Right atrium auricular region (tissue), 2 donors: ENCODE results near the gene COL4A2. TPM values are rescaled to one million over a fixed set of nuclear protein-coding genes. Genes with fewer than 3 reads are reported as not detected.
A peak's percentile ranks its signal among the peaks of the same experiment; 100 is the strongest.

Experiments used
- DNase-seq: peaks from one replicate; pipeline ENCODE4 v3.0.0-alpha.2; 2019; ENCODE audit warnings: low spot score
- H3K27ac ChIP-seq, 2 donors: fragments of 200-600 bp; sonication (generic); 1 replicate in 1 of 2; 2 replicates in 1 of 2; pipeline ENCODE4 v1.5.1; 2016 to 2019
- H3K27me3 ChIP-seq, 2 donors: fragments of 200-600 bp; sonication (generic); one replicate each; pipeline versions ENCODE4 v1.5.1 to v1.6.0; 2017 to 2019
- H3K36me3 ChIP-seq: fragments of 200-600 bp; sonication (generic); one replicate; pipeline ENCODE4 v1.5.1; 2016
- H3K4me1 ChIP-seq, 2 donors: fragments of 200-600 bp; sonication (generic); one replicate each; pipeline versions ENCODE4 v1.5.1 to v1.6.0; 2017 to 2019
- H3K4me3 ChIP-seq, 2 donors: fragments of 200-600 bp; sonication (generic); 1 replicate in 1 of 2; 2 replicates in 1 of 2; pipeline ENCODE4 v1.5.1; 2017 to 2019; ENCODE audit warnings: mild to moderate bottlenecking in 1 of 2, moderate library complexity in 1 of 2
- H3K9me3 ChIP-seq, 2 donors: fragments of 200-600 bp; sonication (generic); one replicate each; pipeline ENCODE4 v1.5.1; 2019
- CTCF ChIP-seq, 2 donors: fragments of 200-600 bp; sonication (generic); IDR thresholded peaks; one replicate each; pipeline ENCODE4 v1.5.1; 2019; ENCODE audit warnings: antibody characterized with exemption in 2 of 2
- total RNA-seq, 2 donors: library from RNA; depleted of rRNA; stranded (reverse); fragments of >200 nt; gene quantifications; one replicate each; pipeline ENCODE4 v1.1.0, GENCODE V29; 2016

COL4A2 gene
- total RNA-seq, 2 donors from 2014 or later: 141 to 153 TPM

GRCh38 chr13:110506859-110507566 is 199.9 kb downstream of the COL4A2 start:
- peak; percentile 79 for DNase-seq
- Histone ChIP-seq H3K4me3 (no peak overlapping the region), H3K27ac (peak overlapping the region; percentile 83 to 89), H3K27me3 (no peaks in the 10 kb centered on the region), H3K9me3 (no peaks in the 10 kb centered on the region), H3K36me3 (peaks cover 85% of the 10 kb centered on the region), H3K4me1 (peaks cover 0 to 50% of the 10 kb centered on the region in 2 donors)
- no peak for TF ChIP-seq CTCF (IDR thresholded peaks at IDR 0.05)

GRCh38 chr13:110507678-110508381 is 200.7 kb downstream of the COL4A2 start:
- Histone ChIP-seq H3K4me1 (peaks cover 0 to 50% of the 10 kb centered on the region in 2 donors), H3K27ac (peak overlapping the region; percentile 83 to 89), H3K9me3 (no peaks in the 10 kb centered on the region), H3K36me3 (peaks cover 85% of the 10 kb centered on the region), H3K27me3 (no peaks in the 10 kb centered on the region), H3K4me3 (no peak overlapping the region)
- DNase-seq: no peak
- no peak for TF ChIP-seq CTCF (IDR thresholded peaks at IDR 0.05)

- no peak for DNase-seq
- TF ChIP-seq CTCF (IDR thresholded peaks at IDR 0.05): no peak
- H3K27me3 ChIP-seq: no peaks in the 10 kb centered on the region
- H3K4me3 ChIP-seq: no peak overlapping the region
- peak overlapping the region; percentile 83 to 89 for H3K27ac ChIP-seq
- no peaks in the 10 kb centered on the region for H3K9me3 ChIP-seq
- peaks cover 82% of the 10 kb centered on the region for H3K36me3 ChIP-seq
- H3K4me1 ChIP-seq: peaks cover 0 to 45% of the 10 kb centered on the region in 2 donors
These were observed 202.4 kb downstream of the COL4A2 start for GRCh38 chr13:110509478-110509926.

- Histone ChIP-seq H3K9me3 (no peaks in the 10 kb centered on the region), H3K4me3 (no peak overlapping the region), H3K27me3 (no peaks in the 10 kb centered on the region), H3K27ac (peak overlapping the region; percentile 83 to 89), H3K36me3 (peaks cover 75% of the 10 kb centered on the region), H3K4me1 (peaks cover 0 to 45% of the 10 kb centered on the region in 2 donors)
- TF ChIP-seq CTCF (IDR thresholded peaks at IDR 0.05): no peak
- DNase-seq: no peak
These were observed 203.1 kb downstream of the COL4A2 start for GRCh38 chr13:110509971-110510786.

- TF ChIP-seq CTCF (IDR thresholded peaks at IDR 0.05): no peak
- H3K36me3 ChIP-seq: peaks cover 62% of the 10 kb centered on the region
- no peak for DNase-seq
- no peaks in the 10 kb centered on the region for H3K9me3 ChIP-seq
- H3K27me3 ChIP-seq: no peaks in the 10 kb centered on the region
- H3K4me3 ChIP-seq: no peak overlapping the region
- peak overlapping the region; percentile 83 to 89 for H3K27ac ChIP-seq
- peaks cover 0 to 41% of the 10 kb centered on the region in 2 donors for H3K4me1 ChIP-seq
These were observed 204.6 kb downstream of the COL4A2 start for GRCh38 chr13:110511509-110512181.
